Heart left ventricle (tissue), 16 donors: ENCODE data around the gene FADS2. TPM values are rescaled to one million over a fixed set of nuclear protein-coding genes. Genes with fewer than 3 reads are reported as not detected.

Experiments
- ATAC-seq, 4 donors: fragments of 200-7000 bp; cut with Tn5 transposase; one replicate each; pipeline ENCODE4 v1.9.1; 2020 to 2022; ENCODE audit warnings: moderate library complexity in 4 of 4, mild to moderate bottlenecking in 3 of 4, moderate number of reproducible peaks in 1 of 4
- DNase-seq, 5 donors: peaks; one replicate each; pipeline ENCODE4 v3.0.0-alpha.2; 2020
- H3K27ac ChIP-seq, 12 donors: fragments of 200-600 bp; sonication (generic) in 4 of 12; one replicate each; pipeline versions ENCODE4 v1.5.0 to v1.8.0; 2016 to 2022; ENCODE audit warnings: mild to moderate bottlenecking in 2 of 12
- H3K27me3 ChIP-seq, 9 donors: fragments of 200-600 bp; sonication (generic) in 2 of 9; one replicate each; pipeline versions ENCODE4 v1.5.1 to v1.8.0; 2016 to 2022; ENCODE audit warnings: mild to moderate bottlenecking in 3 of 9
- H3K36me3 ChIP-seq, 9 donors: fragments of 200-600 bp; sonication (generic) in 2 of 9; one replicate each; pipeline versions ENCODE4 v1.5.0 to v1.8.0; 2018 to 2022; ENCODE audit warnings: mild to moderate bottlenecking in 2 of 9
- H3K4me1 ChIP-seq, 12 donors: fragments of 200-600 bp; sonication (generic) in 4 of 12; one replicate each; pipeline versions ENCODE4 v1.5.0 to v1.8.0; 2016 to 2022; ENCODE audit warnings: mild to moderate bottlenecking in 3 of 12
- H3K4me3 ChIP-seq, 12 donors: fragments of 200-600 bp; sonication (generic) in 4 of 12; one replicate each; pipeline versions ENCODE4 v1.5.0 to v1.8.0; 2017 to 2022; ENCODE audit warnings: mild to moderate bottlenecking in 9 of 12, moderate library complexity in 4 of 12
- H3K9me3 ChIP-seq, 12 donors: fragments of 200-600 bp; sonication (generic) in 4 of 12; one replicate each; pipeline versions ENCODE4 v1.5.0 to v1.8.0; 2016 to 2022; ENCODE audit warnings: mild to moderate bottlenecking in 1 of 12
- POLR2A ChIP-seq, 2 donors: fragments of 450-650 bp; IDR thresholded peaks; one replicate each; pipeline ENCODE4 v1.6.1; 2017; ENCODE audit warnings: antibody characterized with exemption in 2 of 2, mild to moderate bottlenecking in 2 of 2, moderate library complexity in 2 of 2
- WGBS, 4 donors: extraction: QIAGEN DNeasy Blood & Tissue Kit in 2 of 4; methylation state at CpG; one replicate each; pipeline versions ENCODE4 v1.1.5 to v1.1.7; 2013 to 2018; 5-methylcytosine and 5-hydroxymethylcytosine counted together
- intact Hi-C, 10 donors: fragments of 100-400 bp; cut with DNase I; formaldehyde crosslinking; loops; one replicate each; pipeline versions ENCODE4 v1.11.1 to v1.14.2; 2022
- polyA plus RNA-seq, 2 donors: library from polyadenylated mRNA; stranded (reverse); fragments of 200-250 nt; gene quantifications; one replicate each; pipeline ENCODE4 v1.2.3, GENCODE V29; 2013
- total RNA-seq, 9 donors: library from RNA; depleted of rRNA in 2 of 9; stranded (reverse); fragments of >200 nt in 2 of 9; fragmentation: NEBNext Ultra II Directional in 3 of 9; extraction: Animal tissue kit (Norgen Biotek cat#: 25700) in 3 of 9; gene quantifications; one replicate each; pipeline versions ENCODE4 v1.1.0 to v1.2.4, GENCODE V29; 2016 to 2023
- TF ChIP-seq, protein P1 (sequence below), 12 donors: fragments of 200-600 bp; sonication (generic) in 4 of 12; IDR thresholded peaks; one replicate each; pipeline versions ENCODE4 v1.5.0 to v1.8.0; 2018 to 2022; ENCODE audit warnings: antibody characterized with exemption in 12 of 12, mild to moderate bottlenecking in 5 of 12
- donor health status: ischemic (EF 13 %, LVEDD 7.1; RV severe dilation, severe dysfunction).
- donor health status: healthy with polysubstance abuse.
- donor health status: DM: no; HTN: yes; CAD: no.
- donor health status: DM: no; HTN: no; CAD: no.
- donor health status: ischemic (EF 25% LVEDD 6.9; RV normal size, moderate dysfunction).
- donor health status: ischemic (EF 25% LVEDD 5.7; RV mildly dilated, moderate dysfunction).
- donor health status: healthy.
- donor health status: DM: yes; HTN: yes; CAD: no.
- donor health status: ischemic (EF 35%, LVEDD 5.7; RV mildly dilated, moderate dysfunction).
- donor health status: nonischemic (EF 11% LVEDD 7.7; RV severe dilation, severe dysfunction).
- donor health status: DM: yes; HTN: yes; CAD: no.
- donor health status: PGD.
- donor health status: ischemic (EF 29% LVEDD 5.4; RV normal size, mild dysfunction).
- donor health status: nonischemic (EF 23%, LVEDD 6.1; RV moderate dilation, normal function).

FADS2 gene
- total and polyA plus RNA-seq, 11 donors = 2.6 to 43.6 (median 19.2) TPM

DNA sequence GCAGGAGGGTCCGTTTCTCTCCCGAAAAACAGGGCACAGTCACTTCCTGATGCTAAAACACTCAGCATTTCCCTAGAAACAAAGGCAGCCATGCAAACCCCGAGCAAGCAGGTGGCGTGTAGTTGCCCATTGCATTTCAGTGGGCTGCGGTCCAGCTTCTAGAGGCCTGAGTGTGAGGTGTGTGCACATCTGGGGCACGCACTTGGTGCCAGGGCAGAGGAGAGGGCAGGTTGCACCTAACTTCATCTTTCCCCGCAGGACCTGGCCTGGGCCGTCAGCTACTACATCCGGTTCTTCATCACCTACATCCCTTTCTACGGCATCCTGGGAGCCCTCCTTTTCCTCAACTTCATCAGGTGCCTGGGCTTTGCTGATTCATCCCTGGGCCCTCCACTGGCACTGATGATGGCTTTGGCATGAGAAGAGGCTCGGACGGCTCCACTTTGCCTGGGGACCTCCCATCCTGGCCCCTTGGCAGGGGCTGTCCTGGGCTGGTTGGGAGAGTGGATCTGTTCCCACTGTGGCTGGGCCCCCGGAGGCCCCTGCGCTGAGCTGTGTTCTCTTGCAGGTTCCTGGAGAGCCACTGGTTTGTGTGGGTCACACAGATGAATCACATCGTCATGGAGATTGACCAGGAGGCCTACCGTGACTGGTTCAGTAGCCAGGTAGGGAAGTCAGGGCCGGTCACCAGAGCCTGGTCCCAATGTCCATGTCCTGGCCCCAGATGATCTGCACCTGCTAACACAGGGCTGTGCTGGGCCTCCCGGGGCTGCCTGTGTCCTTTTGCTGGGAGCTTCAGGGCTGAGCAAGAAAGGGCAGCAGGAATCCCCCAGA, 34.8 kb downstream of the FADS2 start:
- H3K9me3 ChIP-seq = no peaks in the 10 kb centered on the region
- H3K27ac ChIP-seq = peak overlapping the region in 4 of 12 donors; percentile 72 to 82 (median 74)
- intact Hi-C loops = loop anchor here in 2 of 10 donors (5.0 kb wide), 2 partner anchors 46 to 51 kb away; partner anchors contain the start of gene FADS1 (in 1 of the 2)
- peaks cover 0 to 29% (median 11%) of the 10 kb centered on the region in 12 donors for H3K4me1 ChIP-seq
- no peaks in the 10 kb centered on the region for H3K27me3 ChIP-seq
- DNase-seq (no peak), ATAC-seq (no peak)
- no peak overlapping the region for H3K4me3 ChIP-seq
- H3K36me3 ChIP-seq = peaks cover 0 to 68% (median 24%) of the 10 kb centered on the region in 9 donors
- TF ChIP-seq POLR2A (IDR thresholded peaks at IDR 0.05) = no peak
- TF ChIP-seq, protein P1, sequence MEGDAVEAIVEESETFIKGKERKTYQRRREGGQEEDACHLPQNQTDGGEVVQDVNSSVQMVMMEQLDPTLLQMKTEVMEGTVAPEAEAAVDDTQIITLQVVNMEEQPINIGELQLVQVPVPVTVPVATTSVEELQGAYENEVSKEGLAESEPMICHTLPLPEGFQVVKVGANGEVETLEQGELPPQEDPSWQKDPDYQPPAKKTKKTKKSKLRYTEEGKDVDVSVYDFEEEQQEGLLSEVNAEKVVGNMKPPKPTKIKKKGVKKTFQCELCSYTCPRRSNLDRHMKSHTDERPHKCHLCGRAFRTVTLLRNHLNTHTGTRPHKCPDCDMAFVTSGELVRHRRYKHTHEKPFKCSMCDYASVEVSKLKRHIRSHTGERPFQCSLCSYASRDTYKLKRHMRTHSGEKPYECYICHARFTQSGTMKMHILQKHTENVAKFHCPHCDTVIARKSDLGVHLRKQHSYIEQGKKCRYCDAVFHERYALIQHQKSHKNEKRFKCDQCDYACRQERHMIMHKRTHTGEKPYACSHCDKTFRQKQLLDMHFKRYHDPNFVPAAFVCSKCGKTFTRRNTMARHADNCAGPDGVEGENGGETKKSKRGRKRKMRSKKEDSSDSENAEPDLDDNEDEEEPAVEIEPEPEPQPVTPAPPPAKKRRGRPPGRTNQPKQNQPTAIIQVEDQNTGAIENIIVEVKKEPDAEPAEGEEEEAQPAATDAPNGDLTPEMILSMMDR (IDR thresholded peaks at IDR 0.05) = no peak
- WGBS, 4 donors = 90 to 94% (median 92%) methylated on average over 16 to 18 of the region's 18 CpGs

DNA sequence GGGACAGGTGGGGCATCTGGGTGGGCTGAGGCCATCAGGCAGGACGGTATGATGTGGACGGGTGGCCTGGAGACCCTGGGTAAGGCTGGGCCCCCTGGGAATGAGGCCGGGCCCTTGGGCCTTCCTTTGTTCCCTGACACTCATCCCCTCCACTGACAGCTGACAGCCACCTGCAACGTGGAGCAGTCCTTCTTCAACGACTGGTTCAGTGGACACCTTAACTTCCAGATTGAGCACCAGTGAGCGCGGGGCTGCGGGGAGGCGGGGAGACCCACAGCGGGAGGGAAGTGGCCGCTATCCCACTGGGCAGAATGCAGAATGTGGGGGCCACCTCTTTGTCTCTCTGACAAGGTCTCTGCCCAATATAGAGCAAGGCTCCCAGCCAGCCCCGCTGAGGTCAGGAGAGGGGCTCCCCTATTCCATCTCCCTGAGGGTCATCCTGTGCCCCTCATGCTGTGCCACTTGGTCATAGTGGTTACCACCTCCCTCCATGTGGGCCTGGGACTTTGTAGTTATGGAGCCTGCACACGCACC, 35.5 kb downstream of the FADS2 start:
- peaks cover 0 to 61% (median 23%) of the 10 kb centered on the region in 9 donors for H3K36me3 ChIP-seq
- no peak overlapping the region for H3K27ac ChIP-seq
- peaks cover 0 to 29% (median 11%) of the 10 kb centered on the region in 12 donors for H3K4me1 ChIP-seq
- intact Hi-C loops = loop anchor here in 2 of 10 donors (5.0 kb wide), 2 partner anchors 46 to 51 kb away; partner anchors contain the start of gene FADS1 (in 1 of the 2)
- no peaks in the 10 kb centered on the region for H3K27me3 ChIP-seq
- no peaks in the 10 kb centered on the region for H3K9me3 ChIP-seq
- WGBS, 4 donors = 88 to 96% (median 92%) methylated on average over 11 to 13 of the region's 13 CpGs
- no peak for DNase-seq
- TF ChIP-seq POLR2A (IDR thresholded peaks at IDR 0.05) = no peak
- TF ChIP-seq, protein P1 (IDR thresholded peaks at IDR 0.05) = no peak
- no peak for ATAC-seq
- no peak overlapping the region for H3K4me3 ChIP-seq

DNA sequence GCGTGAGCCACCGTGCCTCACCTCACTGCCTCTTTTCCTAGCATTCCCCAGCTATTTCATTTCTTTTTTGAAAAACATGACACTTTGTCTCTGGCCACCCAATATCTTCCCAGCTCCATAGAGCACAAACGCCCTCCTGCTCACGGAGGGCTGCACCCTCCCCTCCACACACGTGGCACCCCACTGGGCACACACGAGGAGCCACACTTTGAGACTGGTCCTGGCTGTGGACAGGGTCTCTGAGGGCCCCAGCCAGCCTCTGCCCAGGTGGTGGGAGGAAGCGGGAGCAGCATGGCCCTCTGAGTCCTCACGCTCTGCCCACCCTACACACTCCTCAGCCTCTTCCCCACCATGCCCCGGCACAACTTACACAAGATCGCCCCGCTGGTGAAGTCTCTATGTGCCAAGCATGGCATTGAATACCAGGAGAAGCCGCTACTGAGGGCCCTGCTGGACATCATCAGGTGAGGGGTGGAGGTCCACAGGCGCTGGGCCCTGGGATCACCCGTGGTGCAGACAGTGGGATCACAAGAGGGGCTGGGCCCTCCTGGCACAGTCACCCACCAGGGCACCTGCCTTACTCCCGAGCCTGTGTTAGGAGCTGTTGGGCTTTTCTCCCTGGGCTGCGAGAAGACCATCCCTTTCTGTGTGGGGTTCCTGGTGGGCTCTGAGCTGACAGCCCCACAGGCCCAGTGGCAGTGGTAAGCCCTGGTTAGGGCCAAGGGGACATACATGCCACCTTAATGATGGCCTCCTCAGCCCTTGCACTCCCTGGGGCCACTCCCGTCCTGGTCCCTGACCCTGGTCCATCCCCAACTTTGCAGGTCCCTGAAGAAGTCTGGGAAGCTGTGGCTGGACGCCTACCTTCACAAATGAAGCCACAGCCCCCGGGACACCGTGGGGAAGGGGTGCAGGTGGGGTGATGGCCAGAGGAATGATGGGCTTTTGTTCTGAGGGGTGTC, 37.0 kb downstream of the FADS2 start:
- Histone ChIP-seq H3K4me1 (peaks cover 0 to 28% (median 12%) of the 10 kb centered on the region in 12 donors), H3K27ac (no peak overlapping the region), H3K27me3 (no peaks in the 10 kb centered on the region), H3K4me3 (no peak overlapping the region), H3K36me3 (peaks cover 0 to 46% (median 14%) of the 10 kb centered on the region in 9 donors), H3K9me3 (no peaks in the 10 kb centered on the region)
- TF ChIP-seq, protein P1 (IDR thresholded peaks at IDR 0.05) = no peak
- no peak for TF ChIP-seq POLR2A (IDR thresholded peaks at IDR 0.05)
- DNase-seq (no peak), ATAC-seq (no peak)
- WGBS, 4 donors = 90 to 96% (median 95%) methylated on average over 12 to 20 of the region's 20 CpGs
- intact Hi-C loops = loop anchor here in 2 of 10 donors (5.0 kb wide), 2 partner anchors 48 to 53 kb away; partner anchors contain the start of gene FADS1 (in 1 of the 2)
